Activated naive CD8-positive, alpha-beta T cell treated with anti-CD3 and anti-CD28 coated beads, Interleukin-2, amount 10 ng/mL, durations not matched to agents 7 days and 5 days (primary cell): Measurements from ENCODE around the gene RRN3. TPM values are rescaled to one million over a fixed set of nuclear protein-coding genes. Genes with fewer than 3 reads are reported as not detected.
A peak's percentile ranks its signal among the peaks of the same experiment; 100 is the strongest.
"Not testable (repeated sequence)": the region's sequence is repeated elsewhere in the genome, so short reads cannot be mapped to it uniquely, and the experiment has no call there.

ENCODE experiments used
- ATAC-seq: fragments of 150-1000 bp; cut with Tn5 transposase; one replicate; pipeline ENCODE4 v1.10.0; 2021; ENCODE audit warnings: low read depth, moderate library complexity
- POLR2A ChIA-PET: fragments of 350-600 bp; sonication (Branson Sonifier 250); formaldehyde crosslinking; loops from one replicate; lab custom pipeline; 2021; ENCODE audit warnings: antibody characterized with exemption; lab: Charles Lee
- DNase-seq: peaks from one replicate; pipeline ENCODE4 v3.0.0; 2021
- H3K27ac Mint-ChIP-seq: one replicate; pipeline ENCODE4 v1.8.0; 2022; ENCODE audit warnings: mild to moderate bottlenecking, mixed read lengths
- H3K27me3 Mint-ChIP-seq: one replicate; pipeline ENCODE4 v1.8.0; 2022; ENCODE audit warnings: mild to moderate bottlenecking, moderate library complexity, mixed read lengths
- H3K36me3 Mint-ChIP-seq: one replicate; pipeline ENCODE4 v1.8.0; 2021; ENCODE audit warnings: mild to moderate bottlenecking, mixed read lengths
- H3K4me1 Mint-ChIP-seq: one replicate; pipeline ENCODE4 v1.8.0; 2021; ENCODE audit warnings: mixed read lengths
- H3K4me3 Mint-ChIP-seq: one replicate; pipeline ENCODE4 v1.8.0; 2022; ENCODE audit warnings: mild to moderate bottlenecking, moderate library complexity, mixed read lengths
- H3K9me3 Mint-ChIP-seq: one replicate; pipeline ENCODE4 v1.8.0; 2021; ENCODE audit warnings: mixed read lengths
- microRNA-seq: library from miRNA; unstranded; fragments of <30 nt; microRNA quantifications from one replicate; pipeline ENCODE4 v1.2.0, GENCODE V29; 2022
- total RNA-seq, 2 experiments: library from RNA; stranded (reverse); gene quantifications; one replicate each; pipeline ENCODE4 v1.2.3, GENCODE V29; 2021

Gene RRN3
- total RNA-seq, 2 experiments from 2014 or later: 31.3 to 31.5 TPM

DNA sequence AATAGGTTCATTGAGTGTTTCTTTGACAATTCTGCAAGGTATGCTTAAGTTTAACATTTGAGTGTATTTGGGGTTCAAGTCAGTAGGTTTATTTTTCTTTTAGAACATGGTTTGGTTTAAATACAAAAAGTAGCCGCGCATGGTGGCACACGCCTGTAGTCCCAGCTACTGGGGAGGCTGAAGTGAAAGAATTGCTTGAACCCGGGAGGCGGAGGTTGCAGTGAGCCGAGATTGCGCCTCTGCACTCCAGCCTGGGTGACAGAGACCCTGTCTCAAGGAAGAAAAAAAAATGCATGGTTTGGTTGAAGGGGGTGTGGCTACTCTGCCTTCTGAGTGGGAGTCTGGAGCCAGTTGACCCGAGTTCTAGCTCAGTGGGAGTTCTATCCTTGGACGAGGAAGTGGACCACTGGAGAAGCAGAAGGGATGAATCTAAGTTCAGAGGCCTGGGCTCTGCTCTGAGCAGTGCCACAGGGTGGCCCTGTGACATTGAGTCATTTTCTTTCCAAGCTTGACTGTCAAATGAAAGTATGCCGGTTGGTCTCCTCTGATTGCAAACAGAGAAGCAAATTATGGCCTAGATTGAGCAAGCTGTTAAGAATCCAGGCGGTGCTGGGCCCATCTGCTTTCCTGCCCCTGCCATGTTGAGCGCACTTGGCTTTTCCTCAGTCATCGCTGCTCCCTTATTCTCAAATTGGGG is 70.5 kb downstream of the RRN3 start:
- DNase-seq, H3K4me1 Mint-ChIP-seq, H3K27me3 Mint-ChIP-seq, POLR2A ChIA-PET, H3K27ac Mint-ChIP-seq, H3K4me3 Mint-ChIP-seq, H3K9me3 Mint-ChIP-seq, ATAC-seq: not testable (repeated sequence)
- peaks cover 13% of the 10 kb centered on the region for H3K36me3 Mint-ChIP-seq

- H3K4me3 Mint-ChIP-seq, DNase-seq, H3K9me3 Mint-ChIP-seq, POLR2A ChIA-PET, H3K27ac Mint-ChIP-seq, H3K27me3 Mint-ChIP-seq, H3K4me1 Mint-ChIP-seq: not testable (repeated sequence)
- H3K36me3 Mint-ChIP-seq: peaks cover 14% of the 10 kb centered on the region
- peak; percentile 98 for ATAC-seq
Measured at GRCh38 chr16:15022194-15022593, 71.9 kb downstream of the RRN3 start.

- peaks cover 19% of the 10 kb centered on the region for H3K36me3 Mint-ChIP-seq
- POLR2A ChIA-PET, H3K9me3 Mint-ChIP-seq, ATAC-seq, DNase-seq, H3K27me3 Mint-ChIP-seq, H3K27ac Mint-ChIP-seq, H3K4me1 Mint-ChIP-seq, H3K4me3 Mint-ChIP-seq: not testable (repeated sequence)
Measured at GRCh38 chr16:15021429-15021828, 72.6 kb downstream of the RRN3 start.

DNA sequence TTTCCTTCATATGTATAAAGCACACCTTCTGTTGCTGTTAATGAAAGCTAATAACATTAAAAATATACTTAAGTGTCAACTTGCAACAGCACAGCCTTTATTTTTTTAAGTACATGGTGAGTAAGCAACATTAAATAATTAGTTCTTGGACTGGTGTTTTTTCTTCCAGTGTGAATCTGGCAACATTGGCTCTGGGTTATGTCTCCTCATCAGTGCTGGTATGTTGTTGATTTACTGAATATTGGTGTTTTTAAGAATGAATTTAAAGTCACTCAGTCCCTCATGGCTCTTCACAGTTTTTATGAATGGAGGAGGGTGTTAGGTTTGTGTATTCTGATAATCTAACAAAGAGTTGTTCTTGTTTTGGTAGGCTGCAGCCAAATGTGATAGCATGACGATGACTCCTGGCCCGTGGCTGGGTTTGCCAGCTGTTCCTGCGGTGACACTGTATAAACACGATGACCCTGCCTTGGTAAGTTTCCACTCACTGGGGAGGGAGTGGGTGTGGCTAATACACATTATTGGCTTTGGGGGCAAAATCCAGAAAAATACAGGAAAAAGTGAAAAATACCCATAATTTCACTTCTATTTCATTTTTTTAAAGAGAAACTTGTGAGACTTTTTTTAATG is 77.0 kb downstream of the RRN3 start:
- H3K27me3 Mint-ChIP-seq: not testable (repeated sequence)

GRCh38 chr16:15016354-15016753 is 77.7 kb downstream of the RRN3 start:
- Mint-ChIP-seq H3K4me1 (peaks cover 15% of the 10 kb centered on the region), H3K27ac (peak overlapping the region; percentile 15), H3K36me3 (peaks cover 21% of the 10 kb centered on the region)
- DNase-seq, ATAC-seq, H3K9me3 Mint-ChIP-seq, POLR2A ChIA-PET, H3K4me3 Mint-ChIP-seq, H3K27me3 Mint-ChIP-seq: not testable (repeated sequence)

More for the DNA sequence above, 77.0 kb downstream of the RRN3 start:
- H3K27ac Mint-ChIP-seq: peak overlapping the region; percentile 43
- peaks cover 16% of the 10 kb centered on the region for H3K4me1 Mint-ChIP-seq
- H3K4me3 Mint-ChIP-seq, H3K9me3 Mint-ChIP-seq, ATAC-seq, DNase-seq, POLR2A ChIA-PET: not testable (repeated sequence)
- H3K36me3 Mint-ChIP-seq: peaks cover 17% of the 10 kb centered on the region

DNA sequence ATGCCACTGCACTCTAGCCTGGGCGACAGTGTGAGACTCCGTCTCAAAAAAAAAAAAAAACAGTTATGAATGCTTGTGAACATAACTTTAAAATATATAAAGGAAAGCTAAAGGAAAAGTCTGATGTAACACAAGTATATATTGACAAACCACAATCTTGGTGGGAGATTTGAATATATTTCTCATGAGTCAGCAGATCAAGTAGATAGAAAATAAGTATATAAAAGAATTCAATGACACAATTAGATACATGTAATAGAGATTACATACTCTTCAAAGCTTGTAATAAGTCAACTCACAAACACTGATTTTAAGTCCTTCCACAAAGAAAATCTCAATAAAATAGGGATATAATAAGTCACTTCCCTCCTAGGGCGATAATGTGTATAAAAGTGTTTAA is 78.4 kb downstream of the RRN3 start:
- H3K9me3 Mint-ChIP-seq, H3K4me3 Mint-ChIP-seq, H3K27me3 Mint-ChIP-seq, ATAC-seq, H3K27ac Mint-ChIP-seq, POLR2A ChIA-PET, DNase-seq: not testable (repeated sequence)
- Mint-ChIP-seq H3K4me1 (peaks cover 15% of the 10 kb centered on the region), H3K36me3 (peaks cover 25% of the 10 kb centered on the region)

GRCh38 chr16:15012941-15013340 is 81.1 kb downstream of the RRN3 start:
- POLR2A ChIA-PET: interaction anchor here (0.7 kb wide), 1 partner anchor 833 kb away, joined by 3 read pairs; no protein-coding TSS in a partner anchor

More at GRCh38 chr16:15012941-15013340, 81.1 kb downstream of the RRN3 start:
- not testable (repeated sequence) for ATAC-seq, DNase-seq, H3K27ac Mint-ChIP-seq, H3K9me3 Mint-ChIP-seq, H3K4me3 Mint-ChIP-seq, H3K27me3 Mint-ChIP-seq
- H3K4me1 Mint-ChIP-seq: peaks cover 15% of the 10 kb centered on the region
- peaks cover 25% of the 10 kb centered on the region for H3K36me3 Mint-ChIP-seq

Small RNAs within 50 kb of the gene (microRNA-seq; reads per million reads assigned to microRNA genes)
- gene MIR1972-1: not detected
- gene MIR6511B2: not detected

Other genes starting within 250 kb of the RRN3 start
- gene NPIPA1, start 156.8 kb downstream of the RRN3 start, total RNA-seq: 100 to 1,000 TPM; 140 to 142 TPM
- gene PDXDC1, start 119.2 kb downstream of the RRN3 start, total RNA-seq: 10 to 100 TPM; 55.8 to 60.4 TPM
- gene NTAN1, start 38.2 kb downstream of the RRN3 start, total RNA-seq: 10 to 100 TPM; 47.2 to 49.9 TPM